GM12878 (cell line): ENCODE data around the gene EDNRB. TPM values are rescaled to one million over a fixed set of nuclear protein-coding genes. Genes with fewer than 3 reads are reported as not detected.

Experiments used
- ATAC-seq: fragments of 200-7000 bp; cut with Tn5 transposase; 3 replicates; pipeline ENCODE4 v1.9.1; 2020; ENCODE audit warnings: mild to moderate bottlenecking, moderate library complexity
- BruUV-seq: library from RNA; stranded (reverse); fragments of 400-500 nt; replicated peaks from 2 replicates; lab custom pipeline; 2021; lab: Mats Ljungman, UMichigan
- CTCF ChIA-PET: fragments of 300-600 bp; sonication (Branson Sonifier 250); formaldehyde crosslinking; extraction: SDS; loops from one replicate; lab custom pipeline; 2021; ENCODE audit warnings: inconsistent platforms; lab: Yijun Ruan, JAX
- POLR2A ChIA-PET: fragments of 350-600 bp; formaldehyde crosslinking; extraction: SDS; loops from one replicate; lab custom pipeline; 2021; ENCODE audit warnings: inconsistent platforms; lab: Charles Lee
- RAD21 ChIA-PET: fragments of 300-600 bp; sonication (Branson Sonifier 250); formaldehyde crosslinking; loops from one replicate; lab custom pipeline; 2023; ENCODE audit warnings: antibody characterized with exemption; ENCODE audit not compliant: unreplicated experiment; lab: Charles Lee
- SMC1A ChIA-PET: fragments of 300-600 bp; sonication (Branson Sonifier 250); formaldehyde crosslinking; loops from one replicate; lab custom pipeline; 2023; ENCODE audit not compliant: unreplicated experiment, uncharacterized antibody; lab: Charles Lee
- DNase-seq: peaks from one replicate; pipeline ENCODE4 v3.0.0-alpha.2; 2011; ENCODE audit warnings: low read depth, low spot score
- FAIRE-seq: peaks from 3 replicates; lab custom pipeline; 2011; peaks lifted over from hg19 to GRCh38; lab: Jason Lieb, UNC
- H2AFZ ChIP-seq: 2 replicates; pipeline ENCODE4 v1.6.0; 2011; ENCODE audit warnings: low read depth, low read length, control low read depth; ENCODE audit not compliant: control insufficient read depth
- H3K27ac ChIP-seq: 2 replicates; pipeline ENCODE4 v1.5.1; 2011; ENCODE audit warnings: control low read depth; ENCODE audit not compliant: control insufficient read depth, insufficient read depth
- H3K27me3 ChIP-seq, 2 experiments: replicated peaks in 1 of 2; 2 replicates each; pipeline versions ENCODE4 v1.6.0 to v1.6.1; 2011; ENCODE audit warnings: low read length in 1 of 2; ENCODE audit not compliant: control insufficient read depth in 2 of 2, insufficient read depth in 2 of 2
- H3K36me3 ChIP-seq, 2 experiments: 2 replicates each; pipeline ENCODE4 v1.5.1; 2011; ENCODE audit warnings: low read length in 1 of 2; ENCODE audit not compliant: control insufficient read depth in 2 of 2, insufficient read depth in 2 of 2
- H3K4me1 ChIP-seq: 2 replicates; pipeline ENCODE4 v1.6.1; 2011; ENCODE audit warnings: mild to moderate bottlenecking, low read length, moderate library complexity, mixed read lengths; ENCODE audit not compliant: control insufficient read depth, insufficient read depth
- H3K4me2 ChIP-seq: 2 replicates; pipeline ENCODE4 v1.6.0; 2011; ENCODE audit warnings: control low read depth; ENCODE audit not compliant: control insufficient read depth, insufficient read depth
- H3K4me3 ChIP-seq: fragments of 200-600 bp; sonication (generic); 2 replicates; pipeline ENCODE4 v1.5.1; 2016
- H3K79me2 ChIP-seq: 2 replicates; pipeline ENCODE4 v1.6.0; 2011; ENCODE audit warnings: low read length; ENCODE audit not compliant: control insufficient read depth, insufficient read depth
- H3K9ac ChIP-seq: 2 replicates; pipeline ENCODE4 v1.8.0; 2011; ENCODE audit warnings: low read length, control low read depth, mixed read lengths; ENCODE audit not compliant: control insufficient read depth, insufficient read depth
- H3K9me3 ChIP-seq: replicated peaks from 3 replicates; pipeline ENCODE4 v1.5.1; 2011; ENCODE audit warnings: mild to moderate bottlenecking, low read length; ENCODE audit not compliant: control insufficient read depth, insufficient read depth
- H4K20me1 ChIP-seq: 2 replicates; pipeline ENCODE4 v1.6.0; 2011; ENCODE audit not compliant: control insufficient read depth, insufficient read depth
- EGR1 ChIP-seq, 2 experiments: IDR thresholded peaks; 1 replicate in 1 of 2; 2 replicates in 1 of 2; pipeline ENCODE4 v1.6.1; 2011 to 2012; ENCODE audit warnings: low read depth in 2 of 2, low read length in 2 of 2, borderline replicate concordance in 1 of 2, mild to moderate bottlenecking in 1 of 2, moderate library complexity in 1 of 2
- HDAC6 ChIP-seq: fragments of 200-600 bp; sonication (generic); IDR thresholded peaks from one replicate; pipeline ENCODE4 v1.8.0; 2017; ENCODE audit warnings: antibody characterized with exemption; ENCODE audit not compliant: unreplicated experiment
- IKZF2 ChIP-seq, 2 experiments: fragments of 450-650 bp; IDR thresholded peaks; 2 replicates each; pipeline ENCODE4 v1.6.1; 2017; ENCODE audit warnings: mild to moderate bottlenecking in 2 of 2, moderate library complexity in 2 of 2
- NR2C2 ChIP-seq: IDR thresholded peaks from 2 replicates; pipeline ENCODE4 v1.6.1; 2011; ENCODE audit warnings: borderline replicate concordance, low read depth; ENCODE audit not compliant: control insufficient read depth, insufficient read length
- POU2F2 ChIP-seq: IDR thresholded peaks from 3 replicates; pipeline ENCODE4 v1.6.1; 2011; ENCODE audit warnings: low read depth, mild to moderate bottlenecking, low read length, borderline replicate concordance
- SREBF2 ChIP-seq: IDR thresholded peaks from 2 replicates; pipeline ENCODE4 v1.6.1; 2012; ENCODE audit warnings: mild to moderate bottlenecking, low read length
- WRNIP1 ChIP-seq: IDR thresholded peaks from 2 replicates; pipeline ENCODE4 v1.6.1; 2011; ENCODE audit warnings: low read depth, low read length, improper control_type of control experiment, borderline replicate concordance
- ZNF207 ChIP-seq: fragments of 450-650 bp; IDR thresholded peaks from 2 replicates; pipeline ENCODE4 v1.6.1; 2014; ENCODE audit warnings: antibody characterized with exemption, mild to moderate bottlenecking, borderline replicate concordance
- WGBS: methylation state at CpG from one replicate; pipeline ENCODE4 v1.1.6; 2016; ENCODE audit warnings: low lambda C conversion rate; ENCODE audit not compliant: insufficient replicate concordance, insufficient coverage; ENCODE audit errors: missing lambda C conversion rate; 5-methylcytosine and 5-hydroxymethylcytosine counted together
- in situ Hi-C: fragments of 300-500 bp; cut with MboI; formaldehyde crosslinking; loops from 9 replicates; pipeline ENCODE4 v1.14.3; 2018; ENCODE audit warnings: mixed read lengths
- intact Hi-C: fragments of 100-400 bp; cut with micrococcal nuclease; formaldehyde crosslinking; loops from one replicate; pipeline ENCODE4 v1.14.2; 2022; ENCODE audit not compliant: unreplicated experiment
- polyA plus RNA-seq, 11 experiments: library from polyadenylated mRNA; depleted of rRNA in 4 of 11; unstranded in 6 of 11; stranded (reverse) in 5 of 11; fragments of >200 nt; fragmentation: Nextera tagmentation in 4 of 11; fragmentation: Illumina TruSeq in 1 of 11; extraction: Ambion mirVana in 4 of 11; extraction: Trizol in 1 of 11; gene quantifications; 1 replicate in 1 of 11; 2 replicates in 10 of 11; pipeline versions ENCODE4 v1.2.1 to v1.2.3, GENCODE V29; 2011 to 2016; ENCODE audit warnings: inconsistent platforms in 2 of 11, missing spikeins in 2 of 11, low read depth in 1 of 11
- total RNA-seq, 4 experiments: library from RNA; depleted of rRNA in 3 of 4; stranded (reverse); fragments of >200 nt in 3 of 4; fragmentation: Illumina TruSeq in 1 of 4; extraction: Trizol in 1 of 4; gene quantifications; 2 replicates each; pipeline versions ENCODE4 v1.2.1 to v1.2.3, GENCODE V29; 2013 to 2021
- TF ChIP-seq, protein P1 (sequence below): IDR thresholded peaks from 2 replicates; pipeline ENCODE4 v1.6.1; 2011; ENCODE audit warnings: mild to moderate bottlenecking, low read depth, low read length, moderate library complexity; ENCODE audit not compliant: insufficient replicate concordance

Gene EDNRB
- total and polyA plus RNA-seq, 10 of the 15 experiments (the other 5 are each of a cell fraction or from before 2014, with no cell fraction given) = not detected

DNA sequence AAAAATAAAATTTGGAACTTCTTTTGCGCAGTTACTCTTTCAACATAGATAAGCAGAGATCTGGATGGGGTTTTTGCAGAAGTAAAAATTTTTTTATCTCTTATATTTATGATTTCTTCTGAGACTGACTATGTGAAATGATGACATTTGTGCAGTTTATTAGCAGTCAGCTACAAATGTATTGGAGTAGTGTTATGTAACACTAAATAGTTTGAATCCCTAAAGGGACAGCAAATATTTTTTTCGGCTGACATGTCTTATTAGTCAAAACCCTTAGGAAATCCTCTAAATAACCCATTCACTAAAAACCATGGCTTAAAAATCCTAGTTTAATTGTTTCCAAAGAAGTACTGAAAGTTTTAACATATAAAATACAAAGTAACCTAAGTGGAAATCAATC is 48.0 kb upstream of the EDNRB start:
- ChIA-PET POLR2A (no interaction called here), RAD21 (no interaction called here), CTCF (no interaction called here), SMC1A (no interaction called here)
- intact Hi-C loops (no loop called here), in situ Hi-C loops (no loop called here)
- H3K9ac ChIP-seq = no peak overlapping the region
- 45% methylated on average over 2 of the region's 2 CpGs for WGBS
- ATAC-seq (no peak), DNase-seq (no peak), FAIRE-seq (no peak)
- H3K4me1 ChIP-seq = no peaks in the 10 kb centered on the region
- BruUV-seq = no TSS peak
- H3K79me2 ChIP-seq = no peaks in the 10 kb centered on the region
- no peaks in the 10 kb centered on the region for H3K9me3 ChIP-seq
- no peak overlapping the region for H3K4me2 ChIP-seq
- no peaks in the 10 kb centered on the region for H3K27me3 ChIP-seq
- H3K4me3 ChIP-seq = no peak overlapping the region
- H4K20me1 ChIP-seq = no peaks in the 10 kb centered on the region
- H2AFZ ChIP-seq = no peak overlapping the region
- TF ChIP-seq SREBF2 = no peak
- no peak for TF ChIP-seq WRNIP1
- TF ChIP-seq HDAC6 = no peak
- TF ChIP-seq POU2F2 = no peak
- TF ChIP-seq EGR1 (IDR thresholded peaks at IDR 0.05; ENCODE audit: borderline replicate concordance in 1 of 2, low read depth in 2 of 2, low read length in 2 of 2) = no peak
- TF ChIP-seq IKZF2 (IDR thresholded peaks at IDR 0.05) = no peak
- TF ChIP-seq, protein P1, sequence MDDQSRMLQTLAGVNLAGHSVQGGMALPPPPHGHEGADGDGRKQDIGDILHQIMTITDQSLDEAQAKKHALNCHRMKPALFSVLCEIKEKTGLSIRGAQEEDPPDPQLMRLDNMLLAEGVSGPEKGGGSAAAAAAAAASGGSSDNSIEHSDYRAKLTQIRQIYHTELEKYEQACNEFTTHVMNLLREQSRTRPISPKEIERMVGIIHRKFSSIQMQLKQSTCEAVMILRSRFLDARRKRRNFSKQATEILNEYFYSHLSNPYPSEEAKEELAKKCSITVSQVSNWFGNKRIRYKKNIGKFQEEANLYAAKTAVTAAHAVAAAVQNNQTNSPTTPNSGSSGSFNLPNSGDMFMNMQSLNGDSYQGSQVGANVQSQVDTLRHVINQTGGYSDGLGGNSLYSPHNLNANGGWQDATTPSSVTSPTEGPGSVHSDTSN = no peak
- TF ChIP-seq ZNF207 = no peak
- TF ChIP-seq NR2C2 = no peak
- TF ChIP-seq, all 136 proteins: peak for 0
- H3K36me3 ChIP-seq = no peaks in the 10 kb centered on the region
- H3K27ac ChIP-seq = no peak overlapping the region
